Endothelial cell of umbilical vein (primary cell): ENCODE results near the gene PIK3R1. TPM values are rescaled to one million over a fixed set of nuclear protein-coding genes. Genes with fewer than 3 reads are reported as not detected.

Source experiments
- BruUV-seq: library from RNA; stranded (reverse); fragments of 400-500 nt; replicated peaks from 2 replicates; lab custom pipeline; 2021; lab: Mats Ljungman, UMichigan
- CTCF ChIA-PET: fragments of 300-600, 350-600 bp; sonication (Branson Sonifier 250); formaldehyde crosslinking; loops from one replicate; lab custom pipeline; 2021; ENCODE audit warnings: antibody characterized with exemption, inconsistent platforms; lab: Charles Lee
- POLR2A ChIA-PET: fragments of 300-600, 350-600 bp; sonication (Branson Sonifier 250); formaldehyde crosslinking; loops from one replicate; lab custom pipeline; 2021; ENCODE audit warnings: antibody characterized with exemption, inconsistent platforms; lab: Charles Lee
- DNase-seq: peaks from one replicate; pipeline ENCODE4 v3.0.0-alpha.2; 2011; ENCODE audit warnings: low read depth, low spot score
- FAIRE-seq: peaks from 2 replicates; lab custom pipeline; 2011; peaks lifted over from hg19 to GRCh38; lab: Jason Lieb, UNC
- H2AFZ ChIP-seq: 2 replicates; pipeline ENCODE4 v1.6.0; 2012; ENCODE audit warnings: low read depth, low read length, control low read depth, inconsistent platforms
- H3K27ac ChIP-seq: 2 replicates; pipeline ENCODE4 v1.5.1; 2011; ENCODE audit warnings: low read depth, mild to moderate bottlenecking, control low read depth, low read length, moderate library complexity; ENCODE audit not compliant: insufficient read depth
- H3K27me3 ChIP-seq, 2 experiments: 2 replicates each; pipeline versions ENCODE4 v1.6.0 to v1.6.1; 2011; ENCODE audit warnings: low read length in 2 of 2, mixed read lengths in 1 of 2; ENCODE audit not compliant: control insufficient read depth in 2 of 2, insufficient read depth in 2 of 2
- H3K36me3 ChIP-seq, 2 experiments: 2 replicates in 1 of 2; 3 replicates in 1 of 2; pipeline ENCODE4 v1.5.1; 2011; ENCODE audit warnings: low read length in 2 of 2, mild to moderate bottlenecking in 1 of 2, moderate library complexity in 1 of 2; ENCODE audit not compliant: control insufficient read depth in 2 of 2, insufficient read depth in 2 of 2; ENCODE audit errors: extremely low read depth in 1 of 2
- H3K4me1 ChIP-seq: 3 replicates; pipeline ENCODE4 v1.5.1; 2011; ENCODE audit warnings: mild to moderate bottlenecking, low read length; ENCODE audit not compliant: control insufficient read depth, insufficient read depth; ENCODE audit errors: extremely low read depth
- H3K4me2 ChIP-seq: 2 replicates; pipeline ENCODE4 v1.6.1; 2011; ENCODE audit warnings: low read length, control low read depth, mixed read lengths; ENCODE audit not compliant: insufficient read depth
- H3K4me3 ChIP-seq, 3 experiments: fragments of 200-600 bp in 1 of 3; sonication (generic), shearing (Covaris generic) in 1 of 3; replicated peaks in 1 of 3; 2 replicates each; pipeline ENCODE4 v1.5.1; 2011 to 2016; ENCODE audit warnings: control low read depth in 3 of 3, low read length in 3 of 3, mild to moderate bottlenecking in 2 of 3, inconsistent platforms in 1 of 3, low read depth in 1 of 3, moderate library complexity in 1 of 3; ENCODE audit not compliant: insufficient read depth in 1 of 3
- H3K79me2 ChIP-seq: 2 replicates; pipeline ENCODE4 v1.6.0; 2012; ENCODE audit warnings: low read length, inconsistent platforms; ENCODE audit not compliant: control insufficient read depth, insufficient read depth
- H3K9ac ChIP-seq: replicated peaks from 2 replicates; pipeline ENCODE3; 2011; ENCODE audit warnings: low read length, control low read depth; ENCODE audit not compliant: insufficient read depth; ENCODE audit errors: extremely low read depth
- H3K9me1 ChIP-seq: replicated peaks from 3 replicates; pipeline ENCODE4 v1.6.0; 2011; ENCODE audit warnings: mild to moderate bottlenecking, low read length; ENCODE audit not compliant: control insufficient read depth, insufficient read depth; ENCODE audit errors: extremely low read depth
- H3K9me3 ChIP-seq: replicated peaks from 2 replicates; pipeline ENCODE4 v1.5.1; 2012; ENCODE audit warnings: low read length, inconsistent platforms; ENCODE audit not compliant: control insufficient read depth, insufficient read depth
- H4K20me1 ChIP-seq: replicated peaks from 2 replicates; pipeline ENCODE3; 2011; ENCODE audit warnings: mild to moderate bottlenecking, low read length; ENCODE audit not compliant: control insufficient read depth, insufficient read depth; ENCODE audit errors: extremely low read depth
- EZH2 ChIP-seq: IDR thresholded peaks from 2 replicates; pipeline ENCODE4 v1.6.1; 2012; ENCODE audit warnings: borderline replicate concordance, low read depth, mild to moderate bottlenecking, moderate library complexity, low read length, inconsistent platforms; ENCODE audit not compliant: severe bottlenecking
- FOS ChIP-seq: IDR thresholded peaks from 2 replicates; pipeline ENCODE4 v1.6.1; 2011; ENCODE audit warnings: mild to moderate bottlenecking, low read length, moderate library complexity, borderline replicate concordance; ENCODE audit not compliant: insufficient read depth
- GATA2 ChIP-seq: IDR thresholded peaks from 2 replicates; pipeline ENCODE4 v1.7.0; 2011; ENCODE audit warnings: low read depth, mild to moderate bottlenecking, moderate library complexity, mixed read lengths, low read length; ENCODE audit not compliant: insufficient read length, insufficient read depth
- JUN ChIP-seq: IDR thresholded peaks from 2 replicates; pipeline ENCODE4 v1.6.1; 2011; ENCODE audit warnings: borderline replicate concordance, low read depth; ENCODE audit not compliant: insufficient read length, insufficient read depth
- MYC ChIP-seq: IDR thresholded peaks from one replicate; pipeline ENCODE4 v1.6.1; 2011; ENCODE audit warnings: mild to moderate bottlenecking, low read depth, low read length
- POLR2A ChIP-seq: IDR thresholded peaks from 2 replicates; pipeline ENCODE4 v1.6.1; 2012; ENCODE audit warnings: low read depth, mild to moderate bottlenecking, control low read depth, low read length
- POLR2AphosphoS5 ChIP-seq: IDR thresholded peaks from 2 replicates; pipeline ENCODE4 v1.6.1; 2012; ENCODE audit warnings: low read depth, mild to moderate bottlenecking, control low read depth, low read length, moderate library complexity; ENCODE audit not compliant: insufficient read depth
- dilution Hi-C: fragments of 300-500 bp; cut with MboI; formaldehyde crosslinking; loops from one replicate; pipeline ENCODE4 v1.15.0; 2019; ENCODE audit warnings: low sequenced_read_pairs; ENCODE audit not compliant: extremely low pct_ligation_motif_present
- intact Hi-C: fragments of 100-400 bp; cut with micrococcal nuclease; formaldehyde crosslinking; loops from one replicate; pipeline ENCODE4 v1.10.0; 2022
- polyA plus RNA-seq, 4 experiments: library from polyadenylated mRNA; depleted of rRNA in 3 of 4; stranded (reverse) in 3 of 4; unstranded in 1 of 4; fragments of >200 nt; gene quantifications; 2 replicates each; pipeline versions ENCODE4 v1.2.1 to v1.2.3, GENCODE V29; 2011 to 2012; ENCODE audit warnings: missing spikeins in 1 of 4
- total RNA-seq: library from RNA; stranded (reverse); gene quantifications from 2 replicates; pipeline ENCODE4 v1.2.3, GENCODE V29; 2021
- TF ChIP-seq, protein P1 (sequence below): IDR thresholded peaks from 2 replicates; pipeline ENCODE4 v1.6.1; 2011; ENCODE audit not compliant: insufficient read depth, insufficient read length
- TF ChIP-seq, protein P2 (sequence below), 2 donors: IDR thresholded peaks; 1 replicate in 1 of 2; 2 replicates in 1 of 2; pipeline ENCODE4 v1.5.1; 2011; ENCODE audit warnings: low read length in 2 of 2, mild to moderate bottlenecking in 2 of 2, moderate library complexity in 2 of 2, control low read depth in 1 of 2, inconsistent platforms in 1 of 2, low read depth in 1 of 2; ENCODE audit not compliant: insufficient read depth in 1 of 2; ENCODE audit errors: extremely low read depth in 1 of 2

The PIK3R1 gene
- total and polyA plus RNA-seq, 2 donors (not counting 3 experiments of a cell fraction or from before 2014, with no cell fraction given): 2.8 to 30.0 TPM

DNA sequence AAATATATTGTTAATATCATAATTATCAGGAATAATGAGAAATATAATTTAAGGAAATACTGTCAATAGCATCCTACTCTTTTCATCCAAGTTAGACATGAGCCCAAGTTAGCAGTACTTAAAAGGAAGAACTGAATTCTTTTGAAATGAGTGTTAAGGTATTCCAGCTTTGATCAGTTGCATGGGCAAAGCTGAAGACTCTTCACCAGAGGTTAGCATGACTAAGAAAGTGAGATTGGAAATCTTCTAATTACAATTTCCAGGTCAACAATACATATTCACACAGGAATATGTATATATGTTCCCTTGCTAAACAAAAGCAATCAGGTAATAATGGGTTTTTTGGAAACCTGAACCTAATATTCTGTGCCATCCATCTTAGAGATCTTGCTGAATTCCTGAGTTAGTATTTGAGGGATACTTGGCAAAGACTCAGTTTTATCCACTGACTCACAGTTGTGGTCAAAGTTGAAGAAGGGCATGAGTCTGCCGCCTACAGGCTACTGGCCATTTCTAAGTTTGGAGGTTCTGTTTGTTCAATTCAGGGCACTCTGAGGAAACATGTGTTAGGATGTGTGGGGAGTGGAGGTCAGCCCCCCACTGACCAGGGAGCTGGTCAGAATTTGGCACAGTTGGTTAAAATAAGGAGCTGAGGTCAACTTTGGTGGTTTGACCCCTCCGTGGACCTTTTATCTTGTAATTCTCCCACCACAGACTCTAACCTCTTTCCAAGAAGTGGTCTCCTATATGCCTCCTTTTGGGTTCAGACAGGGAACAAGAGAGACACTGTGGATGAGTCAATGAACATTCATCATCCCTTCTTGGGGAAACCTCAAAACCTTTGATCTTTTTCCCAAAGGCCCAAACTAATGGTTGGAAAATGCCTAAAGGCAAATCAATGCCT is 118.3 kb downstream of the PIK3R1 start:
- H4K20me1 ChIP-seq: no peaks in the 10 kb centered on the region
- TF ChIP-seq GATA2 (no peak), FOS (peak; percentile 67), POLR2AphosphoS5 (no peak), EZH2 (no peak), JUN (peak; percentile 35), MYC (no peak), POLR2A (no peak)
- TF ChIP-seq, protein P1, sequence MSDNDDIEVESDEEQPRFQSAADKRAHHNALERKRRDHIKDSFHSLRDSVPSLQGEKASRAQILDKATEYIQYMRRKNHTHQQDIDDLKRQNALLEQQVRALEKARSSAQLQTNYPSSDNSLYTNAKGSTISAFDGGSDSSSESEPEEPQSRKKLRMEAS: no peak
- TF ChIP-seq, protein P2, sequence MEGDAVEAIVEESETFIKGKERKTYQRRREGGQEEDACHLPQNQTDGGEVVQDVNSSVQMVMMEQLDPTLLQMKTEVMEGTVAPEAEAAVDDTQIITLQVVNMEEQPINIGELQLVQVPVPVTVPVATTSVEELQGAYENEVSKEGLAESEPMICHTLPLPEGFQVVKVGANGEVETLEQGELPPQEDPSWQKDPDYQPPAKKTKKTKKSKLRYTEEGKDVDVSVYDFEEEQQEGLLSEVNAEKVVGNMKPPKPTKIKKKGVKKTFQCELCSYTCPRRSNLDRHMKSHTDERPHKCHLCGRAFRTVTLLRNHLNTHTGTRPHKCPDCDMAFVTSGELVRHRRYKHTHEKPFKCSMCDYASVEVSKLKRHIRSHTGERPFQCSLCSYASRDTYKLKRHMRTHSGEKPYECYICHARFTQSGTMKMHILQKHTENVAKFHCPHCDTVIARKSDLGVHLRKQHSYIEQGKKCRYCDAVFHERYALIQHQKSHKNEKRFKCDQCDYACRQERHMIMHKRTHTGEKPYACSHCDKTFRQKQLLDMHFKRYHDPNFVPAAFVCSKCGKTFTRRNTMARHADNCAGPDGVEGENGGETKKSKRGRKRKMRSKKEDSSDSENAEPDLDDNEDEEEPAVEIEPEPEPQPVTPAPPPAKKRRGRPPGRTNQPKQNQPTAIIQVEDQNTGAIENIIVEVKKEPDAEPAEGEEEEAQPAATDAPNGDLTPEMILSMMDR (IDR thresholded peaks at IDR 0.05; ENCODE audit: extremely low read depth in 1 of 2, insufficient read depth in 1 of 2, low read depth in 1 of 2, low read length in 2 of 2): peak in 1 of 2 donors; percentile 29
- H3K27me3 ChIP-seq: no peaks in the 10 kb centered on the region
- peak overlapping the region; percentile 58 for H3K27ac ChIP-seq
- no peaks in the 10 kb centered on the region for H3K9me3 ChIP-seq
- H3K4me3 ChIP-seq: no peak overlapping the region
- peak; percentile 77 for FAIRE-seq
- no peaks in the 10 kb centered on the region for H3K79me2 ChIP-seq
- intact Hi-C loops (loop anchor here (2.0 kb wide), 2 partner anchors 19 to 45 kb away; no protein-coding TSS in a partner anchor), dilution Hi-C loops (no loop called here)
- no peak overlapping the region for H2AFZ ChIP-seq
- POLR2A ChIA-PET: no interaction called here
- no peak overlapping the region for H3K9ac ChIP-seq
- H3K9me1 ChIP-seq: no peaks in the 10 kb centered on the region
- H3K4me2 ChIP-seq: peak overlapping the region; percentile 21
- peak; percentile 60 for DNase-seq
- no peaks in the 10 kb centered on the region for H3K36me3 ChIP-seq
- no TSS peak for BruUV-seq
- CTCF ChIA-PET: interaction anchor here (1.4 to 4.7 kb wide), 2 partner anchors 46 to 48 kb away, joined by 5 to 30 read pairs; no protein-coding TSS in a partner anchor
- peaks cover 41% of the 10 kb centered on the region for H3K4me1 ChIP-seq
